NCI-H2196 (cell line): ENCODE data around the gene ERC2.
A peak's percentile ranks its signal among the peaks of the same experiment; 100 is the strongest.

ENCODE experiments used
- DNase-seq: peaks from one replicate; lab custom pipeline; 2025; ENCODE audit not compliant: unreplicated experiment; lab: John Stamatoyannopoulos, UW

The ERC2 gene

GRCh38 chr3:56369914-56370313 lies 98.4 kb downstream of the ERC2 start:
- DNase-seq: no peak

GRCh38 chr3:56368846-56369245 lies 99.4 kb downstream of the ERC2 start:
- DNase-seq: no peak

GRCh38 chr3:56366641-56367162 lies 101.6 kb downstream of the ERC2 start:
- DNase-seq: no peak

GRCh38 chr3:56365905-56366640 lies 102.2 kb downstream of the ERC2 start:
- DNase-seq: no peak

- DNase-seq: no peak
Observed at GRCh38 chr3:56364665-56365064, 103.6 kb downstream of the ERC2 start.

GRCh38 chr3:56363720-56364119 lies 104.5 kb downstream of the ERC2 start:
- no peak for DNase-seq

- DNase-seq: no peak
Observed at GRCh38 chr3:56361731-56362130, 106.5 kb downstream of the ERC2 start.

- DNase-seq: peak; percentile 15
Observed at GRCh38 chr3:56357266-56357665, 111.0 kb downstream of the ERC2 start.

- DNase-seq: no peak
Observed at GRCh38 chr3:56356808-56357207, 111.5 kb downstream of the ERC2 start.

GRCh38 chr3:56355570-56356185 lies 112.6 kb downstream of the ERC2 start:
- DNase-seq: no peak

- DNase-seq: no peak
Observed at GRCh38 chr3:56351537-56351936, 116.7 kb downstream of the ERC2 start.

- DNase-seq: no peak
Observed at GRCh38 chr3:56347219-56347871, 120.9 kb downstream of the ERC2 start.

- DNase-seq: no peak
Observed at GRCh38 chr3:56342475-56342874, 125.8 kb downstream of the ERC2 start.

GRCh38 chr3:56339671-56340070 lies 128.6 kb downstream of the ERC2 start:
- DNase-seq: no peak

GRCh38 chr3:56339244-56339643 lies 129.0 kb downstream of the ERC2 start:
- peak; percentile 6 for DNase-seq

- DNase-seq: no peak
Observed at GRCh38 chr3:56336023-56336422, 132.2 kb downstream of the ERC2 start.

GRCh38 chr3:56324473-56324872 lies 143.8 kb downstream of the ERC2 start:
- no peak for DNase-seq

GRCh38 chr3:56323986-56324420 lies 144.3 kb downstream of the ERC2 start:
- DNase-seq: no peak

- DNase-seq: no peak
Observed at GRCh38 chr3:56322862-56323261, 145.4 kb downstream of the ERC2 start.

- no peak for DNase-seq
Observed at GRCh38 chr3:56321892-56322291, 146.4 kb downstream of the ERC2 start.

GRCh38 chr3:56321383-56321782 lies 146.9 kb downstream of the ERC2 start:
- no peak for DNase-seq

- DNase-seq: no peak
Observed at GRCh38 chr3:56320883-56321282, 147.4 kb downstream of the ERC2 start.
